Measurements from ENCODE around the gene EXOSC9. TPM values are rescaled to one million over a fixed set of nuclear protein-coding genes. Genes with fewer than 3 reads are reported as not detected.

EXOSC9 gene
- total RNA-seq, 6 experiments from 2014 or later, result 30.5 to 57.2 (median 49.4) TPM

DNA sequence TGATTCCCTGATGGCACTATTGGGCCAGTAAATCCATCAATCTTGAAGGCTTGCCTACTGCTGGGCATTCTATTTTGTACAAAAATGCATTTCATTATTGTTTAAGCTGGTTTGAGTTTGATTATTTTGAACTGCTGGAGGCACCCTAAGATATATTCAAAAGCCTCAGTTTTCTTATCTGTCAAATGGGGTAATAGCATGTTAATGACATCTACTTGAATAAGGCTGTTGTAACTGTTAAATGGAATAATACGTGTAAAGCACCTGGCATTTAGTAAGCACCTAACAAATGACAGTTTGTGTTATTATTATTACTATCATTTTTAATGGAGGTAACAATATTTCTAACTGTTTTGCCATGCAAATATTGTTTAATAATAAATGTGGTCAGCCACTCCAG is 29.3 kb upstream of the EXOSC9 start:
- no peak overlapping the region for H3K27ac Mint-ChIP-seq
- peaks cover 1% of the 10 kb centered on the region; the same call in 1 of the 2 replicates for H3K27me3 Mint-ChIP-seq (ENCODE audit: insufficient read depth)
- no peak for DNase-seq
- no peak overlapping the region for H3K4me3 Mint-ChIP-seq
- no peaks in the 10 kb centered on the region for H3K36me3 Mint-ChIP-seq (ENCODE audit: low read depth)
- no peaks in the 10 kb centered on the region for H3K9me3 Mint-ChIP-seq
- H3K4me1 Mint-ChIP-seq (ENCODE audit: low read depth), result peaks cover 22% of the 10 kb centered on the region
- TF ChIP-seq, protein P1, sequence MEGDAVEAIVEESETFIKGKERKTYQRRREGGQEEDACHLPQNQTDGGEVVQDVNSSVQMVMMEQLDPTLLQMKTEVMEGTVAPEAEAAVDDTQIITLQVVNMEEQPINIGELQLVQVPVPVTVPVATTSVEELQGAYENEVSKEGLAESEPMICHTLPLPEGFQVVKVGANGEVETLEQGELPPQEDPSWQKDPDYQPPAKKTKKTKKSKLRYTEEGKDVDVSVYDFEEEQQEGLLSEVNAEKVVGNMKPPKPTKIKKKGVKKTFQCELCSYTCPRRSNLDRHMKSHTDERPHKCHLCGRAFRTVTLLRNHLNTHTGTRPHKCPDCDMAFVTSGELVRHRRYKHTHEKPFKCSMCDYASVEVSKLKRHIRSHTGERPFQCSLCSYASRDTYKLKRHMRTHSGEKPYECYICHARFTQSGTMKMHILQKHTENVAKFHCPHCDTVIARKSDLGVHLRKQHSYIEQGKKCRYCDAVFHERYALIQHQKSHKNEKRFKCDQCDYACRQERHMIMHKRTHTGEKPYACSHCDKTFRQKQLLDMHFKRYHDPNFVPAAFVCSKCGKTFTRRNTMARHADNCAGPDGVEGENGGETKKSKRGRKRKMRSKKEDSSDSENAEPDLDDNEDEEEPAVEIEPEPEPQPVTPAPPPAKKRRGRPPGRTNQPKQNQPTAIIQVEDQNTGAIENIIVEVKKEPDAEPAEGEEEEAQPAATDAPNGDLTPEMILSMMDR (IDR thresholded peaks at IDR 0.05), result no peak

DNA sequence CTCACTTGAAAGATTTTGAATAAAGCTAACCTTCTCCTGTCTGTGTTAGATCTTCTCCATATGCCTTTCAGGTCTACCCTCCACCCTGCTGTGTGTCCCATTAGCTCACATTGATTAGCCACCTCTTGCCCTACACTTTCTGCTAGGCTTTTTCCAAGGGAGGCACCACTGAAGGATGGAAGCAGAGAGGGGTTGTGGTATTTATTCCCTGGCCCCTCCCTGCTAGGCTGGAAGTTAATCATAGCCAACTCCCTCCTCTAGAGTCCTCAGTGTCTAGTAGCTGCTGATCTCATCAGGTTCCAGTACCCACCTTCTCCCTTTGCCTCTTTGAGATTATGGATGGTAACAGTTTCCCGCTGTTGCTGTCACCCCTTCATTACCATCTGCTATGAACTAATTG is 27.2 kb upstream of the EXOSC9 start:
- Mint-ChIP-seq H3K36me3 (ENCODE audit: low read depth) (no peaks in the 10 kb centered on the region), H3K27me3 (ENCODE audit: insufficient read depth) (peaks cover 1% of the 10 kb centered on the region; the same call in 1 of the 2 replicates), H3K4me3 (no peak overlapping the region), H3K27ac (no peak overlapping the region), H3K4me1 (ENCODE audit: low read depth) (peaks cover 39% of the 10 kb centered on the region), H3K9me3 (no peaks in the 10 kb centered on the region)
- no peak for DNase-seq
- TF ChIP-seq, protein P1 (IDR thresholded peaks at IDR 0.05), result no peak

DNA sequence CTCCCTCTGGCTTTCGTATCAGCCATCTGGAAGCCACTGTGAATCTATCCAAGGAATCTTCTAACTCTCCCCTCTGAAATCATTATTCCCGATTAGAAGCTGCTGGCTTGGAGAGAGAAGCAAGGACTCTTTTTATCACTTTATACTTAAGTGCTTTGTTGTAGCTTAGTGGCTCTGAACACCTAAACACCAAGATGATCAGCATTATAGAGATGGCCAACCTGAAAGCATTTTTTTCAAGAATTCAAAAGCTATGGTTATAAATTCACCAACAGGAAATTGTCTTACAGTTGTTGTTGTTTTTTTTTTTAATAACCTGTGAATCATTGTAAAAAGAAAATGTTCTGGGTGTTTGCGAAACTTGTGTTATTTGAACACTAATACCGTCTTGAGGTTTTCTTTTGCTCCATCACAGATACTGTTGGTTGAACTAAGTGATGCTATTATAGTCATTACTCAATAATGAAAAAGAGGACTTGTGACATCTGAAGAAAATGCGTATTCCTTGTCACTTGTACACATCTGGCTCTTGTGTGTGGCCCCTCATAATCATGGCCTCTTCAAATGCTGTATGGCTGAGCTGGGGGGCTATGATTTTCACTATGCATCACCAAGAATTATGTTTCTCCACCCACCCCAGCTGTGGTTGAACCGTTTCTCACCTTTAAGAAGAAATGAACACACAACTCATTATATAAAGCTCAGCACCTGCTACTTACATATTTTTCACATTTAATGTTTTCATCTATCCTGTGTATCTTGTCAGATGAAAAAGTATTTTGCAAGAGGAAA is 24.3 kb upstream of the EXOSC9 start:
- H3K4me1 Mint-ChIP-seq (ENCODE audit: low read depth), result peaks cover 32% of the 10 kb centered on the region
- peaks cover 5% of the 10 kb centered on the region; the same call in 1 of the 2 replicates for H3K36me3 Mint-ChIP-seq (ENCODE audit: low read depth)
- H3K27me3 Mint-ChIP-seq (ENCODE audit: insufficient read depth), result peaks cover 1% of the 10 kb centered on the region; the same call in 1 of the 2 replicates
- TF ChIP-seq, protein P1 (IDR thresholded peaks at IDR 0.05), result no peak
- H3K27ac Mint-ChIP-seq, result peak overlapping the region; percentile 16; the same call in 1 of the 2 replicates
- no peak for DNase-seq
- no peaks in the 10 kb centered on the region for H3K9me3 Mint-ChIP-seq
- no peak overlapping the region for H3K4me3 Mint-ChIP-seq

DNA sequence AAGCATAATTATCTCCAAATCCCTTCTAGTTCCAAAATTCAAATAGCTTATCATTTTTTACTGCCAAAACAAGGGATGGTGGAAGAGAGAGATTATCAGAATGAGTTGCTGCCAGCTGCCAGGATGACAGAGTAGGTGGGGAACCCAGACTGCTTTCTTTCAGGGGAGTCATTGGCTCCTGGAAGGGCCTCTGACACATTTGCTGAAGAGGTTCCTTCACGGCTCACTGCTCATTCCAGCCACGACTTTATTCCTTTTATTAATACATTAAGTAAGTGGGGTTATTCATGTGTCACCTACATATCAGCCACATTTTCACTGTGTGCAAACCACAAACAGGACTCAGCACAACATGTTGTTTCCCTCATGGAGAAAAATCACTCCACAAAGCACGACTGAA is 23.5 kb upstream of the EXOSC9 start:
- H3K36me3 Mint-ChIP-seq (ENCODE audit: low read depth), result peaks cover 5% of the 10 kb centered on the region; the same call in 1 of the 2 replicates
- H3K4me1 Mint-ChIP-seq (ENCODE audit: low read depth), result peaks cover 32% of the 10 kb centered on the region
- H3K27ac Mint-ChIP-seq, result no peak overlapping the region
- H3K4me3 Mint-ChIP-seq, result no peak overlapping the region
- peaks cover 1% of the 10 kb centered on the region; the same call in 1 of the 2 replicates for H3K27me3 Mint-ChIP-seq (ENCODE audit: insufficient read depth)
- no peak for DNase-seq
- TF ChIP-seq, protein P1 (IDR thresholded peaks at IDR 0.05), result no peak
- no peaks in the 10 kb centered on the region for H3K9me3 Mint-ChIP-seq

DNA sequence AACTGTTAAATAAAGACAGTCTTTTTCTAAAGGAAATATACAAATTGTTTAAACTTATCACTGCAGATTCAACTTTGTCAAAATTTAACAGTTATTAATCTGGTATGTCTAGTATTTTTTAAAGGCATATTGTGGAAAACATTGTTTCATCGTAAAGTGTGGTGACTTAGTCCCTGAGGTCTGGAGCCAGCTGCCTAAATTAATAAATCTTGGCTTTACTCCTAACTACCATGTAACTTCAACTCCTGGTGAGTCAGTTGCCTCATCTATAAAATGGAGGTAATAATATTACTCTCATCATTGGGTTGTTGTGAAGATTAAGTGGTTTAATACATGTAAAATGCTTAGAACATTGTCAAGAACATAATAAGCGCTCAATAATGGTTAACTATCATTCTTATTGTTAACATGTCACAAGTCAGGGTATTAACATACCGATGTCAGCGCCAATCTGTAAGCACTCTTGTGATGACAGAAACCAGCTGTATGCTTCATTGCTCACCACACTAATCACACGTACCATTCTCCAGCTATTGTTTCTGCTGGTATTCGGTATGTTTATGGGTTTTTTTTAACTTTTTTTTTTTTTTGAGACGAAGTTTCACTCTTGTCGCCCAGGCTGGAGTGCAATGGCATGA is 22.0 kb upstream of the EXOSC9 start:
- no peak overlapping the region for H3K4me3 Mint-ChIP-seq
- H3K27ac Mint-ChIP-seq, result no peak overlapping the region
- peaks cover 39% of the 10 kb centered on the region for H3K4me1 Mint-ChIP-seq (ENCODE audit: low read depth)
- no peak for DNase-seq
- TF ChIP-seq, protein P1 (IDR thresholded peaks at IDR 0.05), result no peak
- no peaks in the 10 kb centered on the region for H3K27me3 Mint-ChIP-seq (ENCODE audit: insufficient read depth)
- H3K9me3 Mint-ChIP-seq, result peaks cover 10% of the 10 kb centered on the region
- peaks cover 15% of the 10 kb centered on the region for H3K36me3 Mint-ChIP-seq (ENCODE audit: low read depth)
